Dendritic cell treated with granulocyte-macrophage colony-stimulating factor and Interleukin-4, amounts not matched to agents 40 ng/mL and 50 ng/mL, for 4 days (primary cell): ENCODE results near the gene MEDAG.

Experiments used
- H3K27ac Mint-ChIP-seq: one replicate; pipeline ENCODE4 v1.8.0; 2022; ENCODE audit warnings: mild to moderate bottlenecking, mixed read lengths
- H3K27me3 Mint-ChIP-seq: one replicate; pipeline ENCODE4 v1.8.0; 2022; ENCODE audit warnings: mild to moderate bottlenecking, mixed read lengths
- H3K36me3 Mint-ChIP-seq: one replicate; pipeline ENCODE4 v1.8.0; 2022; ENCODE audit warnings: low read depth, mixed read lengths
- H3K4me1 Mint-ChIP-seq: one replicate; pipeline ENCODE4 v1.8.0; 2022; ENCODE audit warnings: low read depth, mixed read lengths
- H3K4me3 Mint-ChIP-seq: one replicate; pipeline ENCODE4 v1.8.0; 2022; ENCODE audit warnings: mild to moderate bottlenecking, moderate library complexity, mixed read lengths
- H3K9me3 Mint-ChIP-seq: one replicate; pipeline ENCODE4 v1.8.0; 2022; ENCODE audit warnings: mixed read lengths
- intact Hi-C: fragments of 100-400 bp; cut with micrococcal nuclease; formaldehyde crosslinking; loops from one replicate; pipeline ENCODE4 v1.15.0; 2022

Gene MEDAG

DNA sequence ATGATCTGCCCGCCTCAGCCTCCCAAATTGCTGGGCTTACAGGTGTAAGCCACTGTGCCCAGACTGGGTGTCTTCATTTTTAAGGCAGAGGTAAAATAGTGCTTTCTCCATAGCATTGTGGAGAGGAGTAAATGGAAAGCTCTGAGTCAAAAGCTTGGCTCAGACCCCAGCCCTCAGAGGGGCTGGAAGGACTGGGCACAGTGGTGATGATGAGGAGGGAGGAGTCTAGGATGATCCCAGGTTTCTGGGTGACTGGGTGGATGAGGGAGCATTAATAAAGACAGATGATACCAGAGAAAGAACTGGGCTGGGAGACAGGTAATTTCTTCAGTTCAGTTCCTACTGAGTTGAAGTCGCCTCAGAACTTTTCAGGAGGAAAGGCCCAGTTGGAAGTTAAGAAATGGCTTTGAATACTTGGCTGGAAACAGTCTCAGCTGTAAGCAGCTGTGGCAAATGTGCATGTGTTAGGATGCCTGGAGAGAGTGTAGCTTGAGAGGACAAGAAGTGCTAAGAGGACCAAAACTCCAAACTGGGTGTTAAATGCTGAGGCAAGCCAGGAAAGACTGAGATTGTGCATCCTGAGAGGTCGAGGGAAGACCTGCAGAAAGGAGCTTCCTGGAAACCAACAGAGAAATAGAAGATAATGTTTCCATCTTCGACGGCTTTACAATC, 37.1 kb upstream of the MEDAG start:
- Mint-ChIP-seq H3K4me3 (no peak overlapping the region), H3K27me3 (peaks cover 9% of the 10 kb centered on the region), H3K36me3 (no peaks in the 10 kb centered on the region), H3K27ac (peak overlapping the region; percentile 28), H3K9me3 (no peaks in the 10 kb centered on the region), H3K4me1 (peaks cover 54% of the 10 kb centered on the region)
- intact Hi-C loops: loop anchor here (5.0 kb wide), 1 partner anchor 173 kb away; no protein-coding TSS in a partner anchor

DNA sequence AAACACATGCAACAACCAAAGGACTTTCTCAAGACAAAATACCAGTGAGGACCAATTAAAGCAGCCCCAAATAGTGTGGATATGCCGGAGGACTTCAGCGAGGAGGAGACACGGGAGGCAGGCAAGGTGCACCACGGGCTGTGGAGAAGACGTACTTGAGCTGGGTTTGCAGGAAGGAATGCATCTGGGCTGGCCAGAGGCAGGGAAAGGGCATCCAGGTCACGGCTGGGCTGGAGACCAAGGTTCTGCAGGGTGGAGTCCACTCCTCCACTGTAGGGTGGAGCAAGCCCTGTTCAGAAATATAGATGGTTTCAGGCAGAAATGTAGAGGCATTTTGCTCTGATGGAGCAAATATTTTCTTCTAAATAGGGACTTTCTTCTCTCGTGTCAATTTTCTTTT, 36.6 kb upstream of the MEDAG start:
- no peak overlapping the region for H3K4me3 Mint-ChIP-seq
- intact Hi-C loops: loop anchor here (5.0 kb wide), 1 partner anchor 173 kb away; no protein-coding TSS in a partner anchor
- H3K27ac Mint-ChIP-seq: peak overlapping the region; percentile 81
- peaks cover 9% of the 10 kb centered on the region for H3K27me3 Mint-ChIP-seq
- H3K36me3 Mint-ChIP-seq: no peaks in the 10 kb centered on the region
- peaks cover 60% of the 10 kb centered on the region for H3K4me1 Mint-ChIP-seq
- H3K9me3 Mint-ChIP-seq: no peaks in the 10 kb centered on the region

DNA sequence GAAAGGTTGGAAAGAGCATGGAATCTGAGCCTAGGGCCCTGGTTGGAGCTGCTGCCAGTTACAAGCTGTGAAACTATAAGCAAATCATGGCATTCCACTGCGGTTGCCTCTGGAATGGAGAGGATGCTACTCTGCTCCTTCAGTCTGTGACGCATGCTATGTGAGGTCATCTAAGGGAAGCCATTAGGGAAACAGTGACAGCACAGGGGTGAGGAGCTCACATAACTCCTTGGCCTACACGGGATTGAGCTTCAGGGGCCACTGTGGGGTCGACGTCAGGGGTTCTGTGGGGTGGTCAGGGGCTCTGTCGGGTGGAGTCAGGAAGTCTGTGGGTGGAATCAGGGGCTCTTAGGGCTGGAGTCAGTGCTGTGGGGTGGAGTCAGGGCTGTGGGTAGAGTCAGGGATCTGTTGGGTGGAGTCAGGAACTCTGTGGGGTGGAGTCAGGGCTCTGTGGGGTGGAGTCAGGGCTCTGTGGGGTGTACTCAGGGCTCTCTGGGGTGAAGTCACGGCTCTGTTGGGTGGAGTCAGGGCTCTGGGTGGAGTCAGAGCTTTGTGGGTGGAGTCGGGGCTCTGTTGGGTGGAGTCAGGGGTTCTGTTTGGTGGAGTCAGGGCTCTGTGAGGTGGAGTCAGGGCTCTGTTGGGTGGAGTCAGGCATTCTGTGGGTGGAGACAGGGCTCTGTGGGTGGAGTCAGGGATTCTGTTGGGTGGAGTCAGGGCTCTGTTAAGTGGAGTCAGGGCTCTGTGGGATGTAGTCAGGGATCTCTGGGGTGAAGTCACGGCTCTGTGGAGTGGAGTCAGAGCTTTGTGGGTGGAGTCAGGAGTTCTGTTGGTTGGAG, 35.8 kb upstream of the MEDAG start:
- Mint-ChIP-seq H3K27ac (peak overlapping the region; percentile 81), H3K4me1 (peaks cover 59% of the 10 kb centered on the region), H3K27me3 (peaks cover 9% of the 10 kb centered on the region), H3K9me3 (no peaks in the 10 kb centered on the region), H3K36me3 (no peaks in the 10 kb centered on the region), H3K4me3 (peak overlapping the region; percentile 25)
- intact Hi-C loops: no loop called here

DNA sequence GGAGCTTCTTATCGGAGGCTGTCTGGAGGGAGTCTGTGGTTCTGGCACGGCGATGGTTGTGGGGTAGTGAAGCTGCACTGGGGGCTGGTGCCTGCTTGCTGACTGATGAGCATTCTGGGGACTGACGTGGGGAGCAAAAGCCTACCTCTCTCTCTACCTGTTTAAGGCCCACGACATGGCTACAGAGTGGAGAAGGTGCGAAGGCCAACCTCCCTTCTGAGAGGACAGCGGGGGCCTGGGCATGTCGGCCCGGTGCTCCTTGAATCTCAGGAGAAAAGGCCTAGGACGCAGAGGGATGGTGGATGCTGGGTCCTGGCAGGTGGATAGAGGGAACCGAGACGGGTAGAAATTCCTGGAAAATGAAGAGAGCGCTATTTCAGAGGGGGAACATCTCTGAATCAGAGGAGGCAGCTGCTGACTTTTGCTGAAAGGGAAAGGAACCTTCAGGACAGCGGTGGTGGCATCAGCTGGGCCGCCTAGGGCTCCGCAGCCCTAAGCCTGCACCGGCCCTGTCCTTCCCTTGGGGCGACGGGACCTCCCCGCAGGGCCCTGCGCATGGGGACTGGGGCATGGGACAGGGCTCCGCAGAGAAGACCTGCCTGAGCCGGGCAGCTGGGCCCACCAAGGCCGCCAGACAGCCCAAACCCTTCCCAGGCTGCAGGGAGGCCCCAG, 35.0 kb upstream of the MEDAG start:
- Mint-ChIP-seq H3K27ac (peak overlapping the region; percentile 81), H3K4me3 (peak overlapping the region; percentile 25), H3K9me3 (no peaks in the 10 kb centered on the region), H3K36me3 (no peaks in the 10 kb centered on the region), H3K27me3 (peaks cover 10% of the 10 kb centered on the region), H3K4me1 (peaks cover 54% of the 10 kb centered on the region)
- intact Hi-C loops: no loop called here

DNA sequence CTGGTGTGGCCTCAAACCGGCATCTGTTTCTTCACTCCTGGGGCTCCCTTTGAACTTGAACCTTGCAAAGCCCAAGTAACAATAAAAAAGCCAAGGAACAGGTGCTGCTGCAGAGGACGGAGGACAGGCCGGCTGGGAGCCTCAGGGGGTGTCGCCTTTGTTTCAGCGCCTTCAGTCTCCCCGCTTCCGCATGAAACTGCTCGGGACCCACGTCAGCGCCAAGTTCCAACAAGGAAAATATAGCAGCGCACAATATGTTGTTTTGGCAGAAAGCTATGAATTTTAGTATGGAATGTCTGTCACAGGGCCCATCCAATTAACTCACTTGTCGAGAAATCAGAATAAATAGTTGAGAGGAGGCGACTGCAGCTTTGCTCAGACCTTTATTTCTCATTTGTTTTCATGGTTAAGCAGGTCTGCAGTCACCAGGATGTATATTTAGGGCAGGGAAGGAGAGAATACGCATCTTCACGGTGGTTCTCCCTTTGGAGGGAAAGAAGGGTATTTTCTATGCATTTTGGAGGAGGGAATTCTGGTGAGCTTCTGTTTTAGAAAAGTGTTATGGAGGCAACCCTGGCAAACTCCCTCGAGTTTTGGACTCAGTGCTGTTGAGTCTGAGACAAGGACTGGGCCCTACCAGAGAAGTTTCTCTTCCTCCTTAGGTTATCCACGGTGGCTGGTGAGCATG, 34.3 kb upstream of the MEDAG start:
- Mint-ChIP-seq H3K27me3 (peaks cover 10% of the 10 kb centered on the region), H3K4me3 (no peak overlapping the region), H3K4me1 (peaks cover 54% of the 10 kb centered on the region), H3K27ac (peak overlapping the region; percentile 74), H3K9me3 (no peaks in the 10 kb centered on the region), H3K36me3 (no peaks in the 10 kb centered on the region)
- intact Hi-C loops: no loop called here

DNA sequence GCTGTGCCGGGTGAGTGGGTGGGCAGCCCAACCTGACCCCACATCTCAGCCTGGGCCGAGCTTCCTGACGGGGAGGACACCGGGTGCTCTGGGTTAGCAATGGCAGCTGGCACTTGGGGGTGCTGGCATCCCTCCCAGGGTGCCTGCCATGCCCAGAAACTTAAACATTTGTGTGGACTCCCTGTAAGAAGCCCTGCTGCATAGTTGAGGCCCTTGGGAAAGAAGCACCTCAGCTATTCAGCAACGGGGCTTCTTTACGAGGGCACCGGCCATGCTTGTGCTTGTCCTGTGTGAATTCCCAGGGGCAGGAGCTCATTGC, 33.8 kb upstream of the MEDAG start:
- intact Hi-C loops: no loop called here
- peaks cover 54% of the 10 kb centered on the region for H3K4me1 Mint-ChIP-seq
- H3K27me3 Mint-ChIP-seq: peaks cover 10% of the 10 kb centered on the region
- no peaks in the 10 kb centered on the region for H3K9me3 Mint-ChIP-seq
- H3K27ac Mint-ChIP-seq: peak overlapping the region; percentile 74
- no peak overlapping the region for H3K4me3 Mint-ChIP-seq
- H3K36me3 Mint-ChIP-seq: no peaks in the 10 kb centered on the region

DNA sequence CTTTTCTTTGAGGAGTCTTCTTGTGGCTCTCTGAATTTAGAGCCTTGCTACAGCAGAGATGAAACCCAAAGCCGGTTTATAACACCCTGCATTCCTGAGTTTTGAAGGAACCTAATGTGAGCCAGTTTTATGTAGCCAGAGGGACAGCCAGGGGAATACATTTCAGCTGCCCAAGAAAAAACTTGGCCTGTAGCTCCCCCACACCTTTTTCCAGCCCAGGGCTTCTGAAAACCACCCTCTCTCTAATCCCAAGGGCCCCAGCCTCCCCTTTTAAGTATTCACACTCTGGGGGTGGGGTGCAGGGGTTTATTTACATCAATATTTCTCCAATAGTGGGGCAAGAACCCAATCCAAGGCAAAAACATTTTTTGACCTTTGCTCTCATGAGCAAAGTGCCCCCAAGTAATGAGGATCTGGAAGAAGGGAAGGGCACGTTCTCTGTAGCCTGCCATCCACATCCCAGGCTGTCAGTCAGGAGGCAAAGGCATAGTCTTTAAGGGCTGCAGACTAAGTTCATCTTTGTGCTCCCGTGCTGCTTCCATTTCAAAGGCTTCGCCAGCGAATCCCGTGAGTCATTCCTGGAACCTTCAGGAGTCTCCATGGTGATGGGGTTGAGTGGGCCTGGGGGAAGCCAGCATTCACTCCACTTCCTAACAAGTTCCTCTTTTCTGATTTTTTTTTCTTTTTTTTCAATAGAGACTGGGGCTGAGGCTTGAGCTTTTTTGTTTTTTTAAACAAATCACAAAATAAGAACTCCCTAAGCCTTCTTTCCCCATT, 33.2 kb upstream of the MEDAG start:
- H3K27ac Mint-ChIP-seq: peak overlapping the region; percentile 74
- H3K4me3 Mint-ChIP-seq: no peak overlapping the region
- no peaks in the 10 kb centered on the region for H3K9me3 Mint-ChIP-seq
- H3K27me3 Mint-ChIP-seq: peaks cover 12% of the 10 kb centered on the region
- no peaks in the 10 kb centered on the region for H3K36me3 Mint-ChIP-seq
- H3K4me1 Mint-ChIP-seq: peaks cover 54% of the 10 kb centered on the region
- intact Hi-C loops: no loop called here

DNA sequence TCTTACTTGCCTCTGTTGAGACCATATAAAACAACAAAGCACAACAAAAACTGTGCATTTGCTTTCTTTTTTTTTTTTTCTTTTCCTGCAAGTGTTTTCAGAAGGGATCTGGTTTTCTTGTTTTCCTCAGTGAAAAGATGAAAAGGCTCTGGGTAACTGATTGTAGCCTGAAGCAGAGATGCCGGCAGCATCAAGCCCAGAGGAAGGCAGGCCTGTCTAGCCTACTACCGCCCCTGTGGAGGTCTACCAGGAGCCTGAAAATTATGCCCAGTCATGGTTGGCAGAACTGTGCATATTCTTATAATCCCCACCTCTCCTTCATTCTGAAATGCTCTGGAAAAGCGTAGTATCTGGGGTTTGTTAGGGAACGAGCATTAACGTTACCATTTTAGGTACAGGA, 32.6 kb upstream of the MEDAG start:
- Mint-ChIP-seq H3K4me1 (peaks cover 54% of the 10 kb centered on the region), H3K4me3 (no peak overlapping the region), H3K27ac (peak overlapping the region; percentile 74), H3K9me3 (no peaks in the 10 kb centered on the region), H3K27me3 (peaks cover 16% of the 10 kb centered on the region), H3K36me3 (no peaks in the 10 kb centered on the region)
- intact Hi-C loops: no loop called here

DNA sequence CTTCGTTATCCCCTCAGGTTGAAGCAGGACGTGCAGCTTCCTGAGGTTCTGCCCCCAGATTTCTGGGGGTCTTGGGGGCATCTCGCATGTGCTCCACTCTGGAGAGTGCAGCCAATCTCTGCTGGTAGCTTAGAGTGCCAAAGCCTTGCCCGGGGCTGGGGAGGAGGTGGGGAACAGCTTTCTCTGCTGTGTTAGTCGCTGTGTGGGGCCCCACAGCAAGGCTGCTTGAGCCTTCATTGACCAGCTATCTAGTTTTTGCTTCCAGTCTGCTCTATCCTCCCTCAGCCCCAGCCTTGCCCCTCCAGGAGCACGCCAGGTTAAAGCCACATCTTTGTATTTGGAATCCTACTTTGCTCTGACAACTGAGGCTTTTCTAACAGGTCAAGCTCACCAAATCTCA, 32.0 kb upstream of the MEDAG start:
- peaks cover 54% of the 10 kb centered on the region for H3K4me1 Mint-ChIP-seq
- H3K36me3 Mint-ChIP-seq: no peaks in the 10 kb centered on the region
- peaks cover 15% of the 10 kb centered on the region for H3K27me3 Mint-ChIP-seq
- peak overlapping the region; percentile 74 for H3K27ac Mint-ChIP-seq
- intact Hi-C loops: no loop called here
- H3K9me3 Mint-ChIP-seq: no peaks in the 10 kb centered on the region
- no peak overlapping the region for H3K4me3 Mint-ChIP-seq

DNA sequence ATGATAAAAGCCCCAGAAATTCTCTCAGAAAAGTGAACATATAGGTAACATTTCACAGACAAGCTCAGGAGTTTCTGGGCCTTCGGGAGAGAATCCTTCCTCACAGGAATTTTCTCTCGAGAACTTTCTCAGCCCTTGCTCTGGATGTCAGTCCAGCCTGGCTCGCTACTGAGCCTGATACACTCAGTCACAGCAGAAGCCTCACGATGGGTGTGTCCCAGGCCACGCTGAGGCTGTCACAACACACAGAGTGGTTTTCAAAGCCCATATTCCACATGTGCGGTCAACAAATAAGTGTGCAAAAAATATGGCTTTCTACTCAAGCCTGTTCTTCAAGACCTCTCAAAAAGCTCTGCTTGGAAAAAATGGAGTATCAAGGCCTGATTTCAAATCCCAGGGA, 31.5 kb upstream of the MEDAG start:
- Mint-ChIP-seq H3K27ac (peak overlapping the region; percentile 74), H3K36me3 (no peaks in the 10 kb centered on the region), H3K27me3 (peaks cover 10% of the 10 kb centered on the region), H3K4me1 (peaks cover 49% of the 10 kb centered on the region), H3K9me3 (no peaks in the 10 kb centered on the region), H3K4me3 (no peak overlapping the region)
- intact Hi-C loops: no loop called here

DNA sequence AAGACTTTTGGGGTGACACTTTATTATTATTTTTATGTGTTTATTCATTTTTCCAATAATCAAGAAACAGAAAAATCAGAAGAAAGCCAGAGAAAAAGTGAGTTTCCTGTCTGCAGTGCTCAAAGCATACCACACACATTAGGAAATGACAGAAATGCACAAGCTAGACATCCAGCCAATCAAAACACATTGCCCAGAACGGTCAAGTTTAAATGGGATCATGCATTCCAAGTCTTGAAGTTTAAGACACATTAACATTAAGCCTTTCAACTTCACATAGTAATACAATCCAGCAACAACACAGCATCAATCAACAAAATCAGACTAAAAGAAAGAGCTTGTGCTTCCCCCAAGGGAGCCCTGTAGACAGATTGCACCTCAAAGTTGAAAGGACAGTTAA, 28.7 kb upstream of the MEDAG start:
- Mint-ChIP-seq H3K4me3 (no peak overlapping the region), H3K4me1 (peaks cover 23% of the 10 kb centered on the region), H3K9me3 (no peaks in the 10 kb centered on the region), H3K36me3 (no peaks in the 10 kb centered on the region), H3K27ac (no peak overlapping the region), H3K27me3 (peaks cover 24% of the 10 kb centered on the region)
- intact Hi-C loops: no loop called here

DNA sequence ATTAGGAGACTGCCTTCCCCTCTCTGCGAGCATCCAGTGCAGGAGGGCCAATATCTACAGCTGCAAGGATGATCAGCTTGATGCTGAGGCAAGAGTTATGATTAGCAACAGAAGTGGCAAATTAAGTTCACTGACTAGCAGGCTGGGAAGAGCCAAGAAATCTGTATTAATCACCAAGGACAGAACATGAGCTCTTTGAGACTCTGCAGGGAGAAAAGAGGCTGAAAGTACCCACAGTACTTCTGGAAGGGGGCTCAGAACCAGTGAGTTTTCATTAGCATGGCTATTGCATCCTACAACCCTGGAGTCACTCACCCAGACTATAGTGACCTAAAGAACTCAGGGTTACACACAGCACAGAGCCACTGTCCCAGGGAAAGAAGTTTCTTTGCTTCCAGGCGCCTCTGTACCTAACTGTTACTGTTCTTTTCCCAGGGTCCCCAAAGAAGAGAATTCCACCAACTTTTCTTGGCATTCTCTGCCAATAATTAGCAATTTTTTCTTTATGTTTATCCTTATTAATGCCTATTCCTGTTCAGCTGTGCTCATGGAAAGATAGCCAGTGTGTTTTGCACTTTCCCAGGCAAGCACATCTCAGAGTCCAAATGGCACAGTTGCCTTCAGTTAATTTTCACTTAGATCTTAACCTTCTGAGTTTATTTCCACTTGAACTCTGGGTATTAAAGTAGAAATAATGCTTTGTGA, 25.8 kb upstream of the MEDAG start:
- no peaks in the 10 kb centered on the region for H3K36me3 Mint-ChIP-seq
- H3K27ac Mint-ChIP-seq: no peak overlapping the region
- no peaks in the 10 kb centered on the region for H3K4me1 Mint-ChIP-seq
- H3K27me3 Mint-ChIP-seq: peaks cover 29% of the 10 kb centered on the region
- H3K9me3 Mint-ChIP-seq: peaks cover 9% of the 10 kb centered on the region
- intact Hi-C loops: no loop called here
- no peak overlapping the region for H3K4me3 Mint-ChIP-seq

DNA sequence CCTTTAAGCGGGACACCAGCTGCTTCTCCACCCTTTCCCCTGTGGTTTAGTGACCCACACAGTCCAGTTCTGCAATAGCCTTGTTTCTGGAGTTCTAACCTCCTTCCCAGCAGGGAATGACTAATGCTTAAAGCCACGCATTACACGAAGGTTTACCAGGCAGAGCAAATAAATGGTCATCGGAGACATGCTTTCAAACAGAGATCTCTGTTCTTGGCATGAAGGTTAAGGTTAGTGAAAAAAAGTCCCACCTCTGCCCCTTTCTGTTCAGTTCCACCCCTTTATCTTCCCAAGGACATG, 25.3 kb upstream of the MEDAG start:
- H3K9me3 Mint-ChIP-seq: peaks cover 9% of the 10 kb centered on the region
- H3K27me3 Mint-ChIP-seq: peaks cover 29% of the 10 kb centered on the region
- H3K36me3 Mint-ChIP-seq: no peaks in the 10 kb centered on the region
- H3K27ac Mint-ChIP-seq: no peak overlapping the region
- intact Hi-C loops: no loop called here
- H3K4me1 Mint-ChIP-seq: no peaks in the 10 kb centered on the region
- no peak overlapping the region for H3K4me3 Mint-ChIP-seq
